Activated CD4-positive, alpha-beta T cell treated with anti-CD3 and anti-CD28 coated beads, Interleukin-2, amount 10 ng/mL, durations not matched to agents 24 days and 14 days (primary cell): ENCODE data around the gene MIXL1. TPM values are rescaled to one million over a fixed set of nuclear protein-coding genes. Genes with fewer than 3 reads are reported as not detected.

Experiments
- DNase-seq: peaks from one replicate; pipeline ENCODE4 v3.0.0; 2022
- H3K27ac Mint-ChIP-seq: one replicate; pipeline ENCODE4 v1.8.0; 2022; ENCODE audit warnings: mild to moderate bottlenecking, mixed read lengths
- H3K27me3 Mint-ChIP-seq: one replicate; pipeline ENCODE4 v1.8.0; 2022; ENCODE audit warnings: mixed read lengths
- H3K36me3 Mint-ChIP-seq: one replicate; pipeline ENCODE4 v1.8.0; 2022; ENCODE audit warnings: low read depth, mild to moderate bottlenecking, mixed read lengths
- H3K4me1 Mint-ChIP-seq: one replicate; pipeline ENCODE4 v1.8.0; 2021; ENCODE audit warnings: mixed read lengths
- H3K4me3 Mint-ChIP-seq: one replicate; pipeline ENCODE4 v1.8.0; 2022; ENCODE audit warnings: mild to moderate bottlenecking, moderate library complexity, mixed read lengths
- H3K9me3 Mint-ChIP-seq: one replicate; pipeline ENCODE4 v1.8.0; 2021; ENCODE audit warnings: mixed read lengths
- intact Hi-C: fragments of 100-400 bp; cut with micrococcal nuclease; formaldehyde crosslinking; loops from one replicate; pipeline ENCODE4 v1.15.1; 2023
- total RNA-seq: library from RNA; stranded (reverse); gene quantifications from 2 replicates; pipeline ENCODE4 v1.2.3, GENCODE V29; 2022

MIXL1 gene
- total RNA-seq, 1 donor from 2014 or later, result not detected

DNA sequence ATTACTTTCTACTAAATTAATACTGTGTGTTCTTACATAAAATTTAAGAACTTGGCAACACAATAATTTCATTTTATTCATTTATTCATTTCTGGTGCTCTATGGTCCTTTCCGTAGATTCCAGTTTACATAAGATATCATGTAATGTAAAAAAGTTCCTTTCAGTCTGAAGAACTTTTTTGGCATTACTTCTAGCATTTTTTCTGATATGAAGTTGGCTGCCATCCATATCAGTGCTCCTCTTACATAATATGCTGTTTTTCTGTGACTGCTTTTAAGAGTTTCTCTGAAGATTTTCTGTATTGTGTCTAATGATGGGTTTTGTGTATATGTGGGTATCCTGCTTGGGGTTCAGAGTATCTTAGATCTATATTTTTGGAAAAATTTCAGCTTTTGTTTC, 50.7 kb downstream of the MIXL1 start:
- intact Hi-C loops, result no loop called here
- Mint-ChIP-seq H3K36me3 (peaks cover 13% of the 10 kb centered on the region), H3K4me3 (no peak overlapping the region), H3K27me3 (no peaks in the 10 kb centered on the region), H3K4me1 (no peaks in the 10 kb centered on the region), H3K27ac (no peak overlapping the region), H3K9me3 (no peaks in the 10 kb centered on the region)
- DNase-seq, result no peak

DNA sequence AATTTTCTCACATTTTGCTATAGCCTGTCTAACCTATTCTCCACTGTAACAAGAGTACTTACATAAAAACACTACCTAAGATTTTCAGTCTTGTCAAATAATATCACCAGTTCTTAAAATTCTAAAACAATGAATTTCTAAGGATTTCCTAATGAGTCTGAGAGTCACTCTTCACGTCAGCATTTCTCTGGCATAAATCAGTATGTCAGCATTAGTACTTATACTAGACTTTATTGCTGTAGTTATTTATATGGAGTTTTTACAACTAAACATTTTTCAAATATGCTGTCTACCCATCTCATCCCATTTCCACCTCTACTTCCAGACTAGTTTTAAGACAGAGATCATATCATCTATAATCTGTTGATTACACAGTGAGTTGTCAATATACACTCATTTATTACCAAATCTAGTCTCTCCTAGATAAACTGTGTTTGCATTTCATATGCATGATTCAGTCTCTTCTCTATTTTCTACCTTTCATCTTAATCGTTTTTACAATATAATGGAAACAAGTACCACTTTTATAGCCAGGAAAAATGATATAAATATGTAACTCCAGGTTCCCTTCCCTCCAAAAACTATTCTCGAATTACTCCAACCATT, 52.7 kb downstream of the MIXL1 start:
- H3K4me3 Mint-ChIP-seq, result no peak overlapping the region
- intact Hi-C loops, result no loop called here
- no peak overlapping the region for H3K27ac Mint-ChIP-seq

More for the DNA sequence above, 52.7 kb downstream of the MIXL1 start:
- H3K36me3 Mint-ChIP-seq, result peaks cover 10% of the 10 kb centered on the region
- no peaks in the 10 kb centered on the region for H3K27me3 Mint-ChIP-seq
- no peaks in the 10 kb centered on the region for H3K4me1 Mint-ChIP-seq
- no peaks in the 10 kb centered on the region for H3K9me3 Mint-ChIP-seq
- no peak for DNase-seq

Other genes starting within 250 kb of the MIXL1 start
- gene SDE2, start 224.3 kb upstream of the MIXL1 start, total RNA-seq, result 26.9 and 27.1 TPM in 2 replicates
- 390 and 391 TPM in 2 replicates for gene H3-3A, start 160.9 kb upstream of the MIXL1 start, total RNA-seq
- 21.8 and 23.9 TPM in 2 replicates for gene ACBD3, start 36.9 kb upstream of the MIXL1 start, total RNA-seq
- 10.5 and 13.8 TPM in 2 replicates for gene LIN9, start 85.5 kb downstream of the MIXL1 start, total RNA-seq
- 215 and 222 TPM in 2 replicates for gene PARP1, start 184.4 kb downstream of the MIXL1 start, total RNA-seq